ENCODE measurements around the gene AMZ2. TPM values are rescaled to one million over a fixed set of nuclear protein-coding genes. Genes with fewer than 3 reads are reported as not detected.
"Not testable (repeated sequence)": the region's sequence is repeated elsewhere in the genome, so short reads cannot be mapped to it uniquely, and the experiment has no call there.

Gene AMZ2
- total RNA-seq, 1 donor from 2014 or later: 58.3 TPM

DNA sequence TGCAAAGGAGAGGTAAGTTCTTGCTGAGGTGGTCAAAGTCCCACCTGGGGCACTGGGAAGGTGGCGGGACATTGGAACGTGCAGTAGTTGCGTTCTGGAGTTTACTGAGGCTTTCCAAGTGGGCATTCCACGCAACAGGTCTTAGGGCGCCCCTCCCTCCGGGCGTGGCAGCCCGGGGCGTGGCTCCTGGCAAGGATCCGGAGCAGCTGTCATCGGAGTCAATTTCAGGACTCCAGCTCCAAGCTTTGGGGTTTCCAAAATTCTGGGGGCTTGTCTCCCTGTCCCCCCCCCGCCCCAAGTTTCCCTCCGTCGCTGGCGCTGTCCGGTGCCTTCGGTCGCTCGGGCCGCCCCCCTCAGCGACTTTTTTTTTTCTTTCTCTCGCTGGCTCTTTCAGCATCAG, 43.1 kb upstream of the AMZ2 start:
- DNase-seq (ENCODE audit: low spot score, unreplicated experiment): no peak
- no peaks in the 10 kb centered on the region for H3K9me3 Mint-ChIP-seq (ENCODE audit: low read depth)

DNA sequence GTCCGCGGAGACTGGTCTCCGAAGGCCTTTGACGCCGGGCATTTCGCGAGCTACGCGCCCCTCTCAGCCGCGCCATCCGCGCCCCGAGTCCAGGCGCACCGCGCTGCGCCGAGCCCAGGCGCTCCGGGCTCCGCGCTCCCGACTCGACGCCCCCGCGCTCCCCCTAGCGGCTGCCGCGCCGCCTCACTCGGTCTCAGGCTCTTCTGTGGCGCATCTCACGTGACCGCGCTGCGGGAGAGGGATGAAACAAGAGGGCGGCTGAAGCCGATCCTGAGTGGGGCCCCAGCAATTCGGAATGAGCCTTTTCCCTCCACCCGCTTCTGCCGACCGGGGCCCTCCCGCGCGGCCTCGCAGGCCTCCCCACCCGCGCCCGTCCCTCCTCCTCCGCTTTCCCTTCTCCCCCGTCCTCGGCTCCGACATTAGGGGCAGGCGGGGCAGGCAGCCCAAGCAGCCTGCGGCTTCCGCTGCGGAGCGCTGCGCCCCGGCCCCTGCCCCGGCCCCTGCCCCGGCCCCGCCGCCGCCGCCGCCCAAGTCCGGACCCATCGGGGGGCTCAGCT, 42.5 kb upstream of the AMZ2 start:
- TF ChIP-seq, protein P1, sequence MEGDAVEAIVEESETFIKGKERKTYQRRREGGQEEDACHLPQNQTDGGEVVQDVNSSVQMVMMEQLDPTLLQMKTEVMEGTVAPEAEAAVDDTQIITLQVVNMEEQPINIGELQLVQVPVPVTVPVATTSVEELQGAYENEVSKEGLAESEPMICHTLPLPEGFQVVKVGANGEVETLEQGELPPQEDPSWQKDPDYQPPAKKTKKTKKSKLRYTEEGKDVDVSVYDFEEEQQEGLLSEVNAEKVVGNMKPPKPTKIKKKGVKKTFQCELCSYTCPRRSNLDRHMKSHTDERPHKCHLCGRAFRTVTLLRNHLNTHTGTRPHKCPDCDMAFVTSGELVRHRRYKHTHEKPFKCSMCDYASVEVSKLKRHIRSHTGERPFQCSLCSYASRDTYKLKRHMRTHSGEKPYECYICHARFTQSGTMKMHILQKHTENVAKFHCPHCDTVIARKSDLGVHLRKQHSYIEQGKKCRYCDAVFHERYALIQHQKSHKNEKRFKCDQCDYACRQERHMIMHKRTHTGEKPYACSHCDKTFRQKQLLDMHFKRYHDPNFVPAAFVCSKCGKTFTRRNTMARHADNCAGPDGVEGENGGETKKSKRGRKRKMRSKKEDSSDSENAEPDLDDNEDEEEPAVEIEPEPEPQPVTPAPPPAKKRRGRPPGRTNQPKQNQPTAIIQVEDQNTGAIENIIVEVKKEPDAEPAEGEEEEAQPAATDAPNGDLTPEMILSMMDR (IDR thresholded peaks at IDR 0.05; ENCODE audit: unreplicated experiment): peak; percentile 87
- DNase-seq (ENCODE audit: low spot score, unreplicated experiment): peak; percentile 90
- Mint-ChIP-seq H3K36me3 (ENCODE audit: insufficient read depth) (peaks cover 10% of the 10 kb centered on the region), H3K4me1 (ENCODE audit: low read depth) (peaks cover 11% of the 10 kb centered on the region), H3K4me3 (ENCODE audit: low read depth) (peak overlapping the region; percentile 81), H3K9me3 (ENCODE audit: low read depth) (no peaks in the 10 kb centered on the region), H3K27me3 (peaks cover 37% of the 10 kb centered on the region), H3K27ac (peak overlapping the region; percentile 92)

More for the DNA sequence above, 43.1 kb upstream of the AMZ2 start:
- H3K27ac Mint-ChIP-seq: no peak overlapping the region
- TF ChIP-seq, protein P1 (IDR thresholded peaks at IDR 0.05; ENCODE audit: unreplicated experiment): no peak
- H3K36me3 Mint-ChIP-seq (ENCODE audit: insufficient read depth): peaks cover 6% of the 10 kb centered on the region
- H3K4me3 Mint-ChIP-seq (ENCODE audit: low read depth): peak overlapping the region; percentile 81
- H3K27me3 Mint-ChIP-seq: peaks cover 43% of the 10 kb centered on the region
- H3K4me1 Mint-ChIP-seq (ENCODE audit: low read depth): peaks cover 14% of the 10 kb centered on the region

DNA sequence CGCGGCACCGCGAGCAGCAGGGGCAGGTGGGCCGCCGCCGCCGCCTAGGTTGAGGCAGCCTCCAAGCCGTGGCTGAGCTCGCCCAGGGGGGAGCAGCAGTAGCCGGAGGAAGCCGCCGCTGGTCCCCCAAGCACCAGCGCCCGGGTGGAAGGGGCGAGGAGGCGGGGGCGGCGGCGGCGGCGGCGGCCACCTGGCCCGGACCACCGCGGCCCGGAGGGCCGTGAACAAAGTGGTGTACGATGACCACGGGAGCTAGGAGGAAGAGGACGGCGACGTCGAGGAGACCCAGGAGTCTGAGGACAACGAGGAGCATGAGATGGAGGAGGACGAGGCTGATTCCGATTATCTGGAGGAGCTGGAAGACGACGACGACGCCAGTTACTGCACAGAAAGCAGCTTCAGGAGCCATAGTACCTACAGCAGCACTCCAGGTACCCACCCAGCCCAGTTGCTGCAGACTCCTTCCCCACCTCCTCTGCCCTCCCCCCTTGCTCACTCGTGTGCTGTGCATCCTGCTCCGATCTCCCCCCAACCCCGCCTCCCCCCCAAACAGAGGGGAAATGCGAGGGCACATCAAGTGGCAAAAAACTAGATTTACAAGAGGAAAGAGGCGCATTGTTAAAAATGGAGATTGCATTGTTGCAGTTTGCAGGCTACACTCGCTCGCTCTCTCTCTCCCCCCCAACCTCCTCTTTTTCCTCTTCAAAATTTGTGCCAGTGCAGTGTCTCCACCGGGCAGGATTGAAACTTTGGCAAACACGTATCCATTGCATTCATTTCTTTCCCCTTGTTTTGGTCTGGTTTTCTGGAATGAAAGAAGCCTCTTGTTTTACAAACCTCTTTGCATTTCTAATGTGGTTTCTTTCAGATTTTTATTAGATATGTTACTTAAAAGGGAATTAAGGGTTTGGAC, 41.8 kb upstream of the AMZ2 start:
- Mint-ChIP-seq H3K36me3 (ENCODE audit: insufficient read depth) (peaks cover 13% of the 10 kb centered on the region), H3K9me3 (ENCODE audit: low read depth) (no peaks in the 10 kb centered on the region), H3K4me1 (ENCODE audit: low read depth) (peaks cover 9% of the 10 kb centered on the region), H3K4me3 (ENCODE audit: low read depth) (peak overlapping the region; percentile 81), H3K27ac (peak overlapping the region; percentile 98), H3K27me3 (peaks cover 30% of the 10 kb centered on the region)
- TF ChIP-seq, protein P1 (IDR thresholded peaks at IDR 0.05; ENCODE audit: unreplicated experiment): no peak
- DNase-seq (ENCODE audit: low spot score, unreplicated experiment): no peak

DNA sequence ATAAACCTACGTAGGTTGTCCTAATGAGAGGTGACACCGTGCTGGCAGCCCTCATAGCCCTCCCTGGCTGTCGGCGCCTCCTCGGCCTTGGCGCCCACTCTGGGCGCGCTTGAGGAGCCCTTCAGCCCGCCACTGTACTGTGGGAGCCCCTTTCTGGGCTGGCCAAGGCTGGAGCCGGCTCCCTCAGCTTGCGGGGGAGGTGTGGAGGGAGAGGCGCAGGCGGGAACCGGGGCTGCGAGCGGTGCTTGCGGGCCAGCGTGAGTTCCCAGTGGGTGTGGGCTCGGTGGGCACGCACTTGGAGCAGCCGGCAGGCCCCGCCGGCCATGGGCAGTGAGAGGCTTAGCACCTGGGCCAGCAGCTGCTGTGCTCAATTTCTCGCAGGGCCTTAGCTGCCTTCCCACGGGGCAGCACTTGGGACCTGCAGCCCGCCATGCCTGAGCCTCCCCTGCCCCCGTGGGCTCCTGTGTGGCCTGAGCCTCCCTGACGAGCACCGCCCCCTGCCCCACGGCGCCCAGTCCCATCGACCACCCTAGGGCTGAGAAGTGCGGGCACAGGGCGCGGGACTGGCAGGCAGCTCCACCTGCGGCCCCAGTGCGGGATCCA, 40.1 kb upstream of the AMZ2 start:
- peaks cover 9% of the 10 kb centered on the region for H3K4me1 Mint-ChIP-seq (ENCODE audit: low read depth)
- TF ChIP-seq, protein P1 (IDR thresholded peaks at IDR 0.05; ENCODE audit: unreplicated experiment): no peak
- no peak for DNase-seq (ENCODE audit: low spot score, unreplicated experiment)
- peaks cover 16% of the 10 kb centered on the region for H3K27me3 Mint-ChIP-seq
- H3K36me3 Mint-ChIP-seq (ENCODE audit: insufficient read depth): peaks cover 15% of the 10 kb centered on the region
- no peak overlapping the region for H3K27ac Mint-ChIP-seq
- no peak overlapping the region for H3K4me3 Mint-ChIP-seq (ENCODE audit: low read depth)
- H3K9me3 Mint-ChIP-seq (ENCODE audit: low read depth): no peaks in the 10 kb centered on the region

DNA sequence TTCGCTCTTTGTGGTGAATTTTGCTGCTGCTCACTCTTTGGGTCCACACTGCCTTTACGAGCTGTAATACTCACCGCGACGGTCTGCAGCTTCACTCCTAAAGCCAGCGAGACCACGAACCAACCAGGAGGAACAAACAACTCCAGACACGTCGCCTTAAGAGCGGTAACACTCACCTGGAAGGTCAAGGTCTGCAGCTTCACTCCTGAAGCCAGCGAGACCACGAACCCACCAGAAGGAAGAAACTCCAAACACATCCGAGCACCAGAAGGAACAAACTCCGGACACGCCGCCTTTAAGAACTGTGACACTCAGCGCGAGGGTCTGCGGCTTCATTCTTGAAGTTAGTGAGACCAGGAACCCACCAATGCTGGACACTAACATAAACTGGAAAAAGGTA, 39.2 kb upstream of the AMZ2 start:
- H3K4me1 Mint-ChIP-seq (ENCODE audit: low read depth); H3K27me3 Mint-ChIP-seq; H3K9me3 Mint-ChIP-seq (ENCODE audit: low read depth); DNase-seq (ENCODE audit: low spot score, unreplicated experiment): not testable (repeated sequence)
- H3K27ac Mint-ChIP-seq: peak overlapping the region; percentile 50
- peak overlapping the region; percentile 38 for H3K4me3 Mint-ChIP-seq (ENCODE audit: low read depth)
- H3K36me3 Mint-ChIP-seq (ENCODE audit: insufficient read depth): peaks cover 18% of the 10 kb centered on the region

DNA sequence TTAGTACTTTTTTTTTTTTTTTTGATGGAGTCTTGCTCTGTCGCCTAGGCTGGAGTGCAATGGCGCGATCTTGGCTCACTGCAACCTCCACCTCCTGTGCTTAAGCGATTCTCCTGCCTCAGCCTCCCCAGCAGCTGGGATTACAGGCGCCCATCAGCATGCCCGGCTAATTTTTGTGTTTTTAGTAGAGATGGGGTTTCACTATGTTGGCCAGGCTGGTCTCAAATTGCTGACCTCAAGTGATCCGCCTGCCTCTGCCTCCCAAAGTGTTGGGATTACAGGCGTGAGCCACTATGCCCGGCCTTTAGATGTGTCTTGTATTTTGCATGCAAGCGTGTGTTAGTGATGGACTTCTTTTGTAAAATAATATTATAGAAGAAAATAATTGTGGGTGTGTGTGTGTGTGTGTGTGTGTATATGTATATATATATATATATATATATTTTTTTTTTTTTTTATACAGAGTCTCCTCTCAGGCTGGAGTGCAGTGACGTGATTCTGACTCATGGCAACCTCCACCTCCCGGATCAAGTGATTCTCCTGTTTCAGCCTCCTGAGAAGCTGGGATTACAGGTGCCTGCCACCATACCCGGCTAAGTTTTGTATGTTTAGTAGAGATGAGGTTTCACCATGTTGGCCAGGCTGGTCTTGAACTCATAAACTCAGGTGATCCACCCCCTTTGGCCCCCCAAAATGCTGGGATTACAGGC, 38.5 kb upstream of the AMZ2 start:
- not testable (repeated sequence) for H3K4me3 Mint-ChIP-seq (ENCODE audit: low read depth); DNase-seq (ENCODE audit: low spot score, unreplicated experiment); H3K4me1 Mint-ChIP-seq (ENCODE audit: low read depth); H3K9me3 Mint-ChIP-seq (ENCODE audit: low read depth); H3K27ac Mint-ChIP-seq; H3K27me3 Mint-ChIP-seq
- peaks cover 19% of the 10 kb centered on the region for H3K36me3 Mint-ChIP-seq (ENCODE audit: insufficient read depth)

All from progenitor cell of endocrine pancreas (in vitro differentiated cells).